Erythroblast (primary cell): Measurements from ENCODE around the gene MGAT4A.

Experiments
- GATA1 ChIP-seq: IDR thresholded peaks from 2 replicates; pipeline ENCODE4 v1.6.1; 2011; ENCODE audit warnings: low read depth, mild to moderate bottlenecking, control low read depth, low read length, moderate library complexity
- POLR2A ChIP-seq: IDR thresholded peaks from 2 replicates; pipeline ENCODE4 v1.6.1; 2011; ENCODE audit warnings: mild to moderate bottlenecking, low read length

DNA sequence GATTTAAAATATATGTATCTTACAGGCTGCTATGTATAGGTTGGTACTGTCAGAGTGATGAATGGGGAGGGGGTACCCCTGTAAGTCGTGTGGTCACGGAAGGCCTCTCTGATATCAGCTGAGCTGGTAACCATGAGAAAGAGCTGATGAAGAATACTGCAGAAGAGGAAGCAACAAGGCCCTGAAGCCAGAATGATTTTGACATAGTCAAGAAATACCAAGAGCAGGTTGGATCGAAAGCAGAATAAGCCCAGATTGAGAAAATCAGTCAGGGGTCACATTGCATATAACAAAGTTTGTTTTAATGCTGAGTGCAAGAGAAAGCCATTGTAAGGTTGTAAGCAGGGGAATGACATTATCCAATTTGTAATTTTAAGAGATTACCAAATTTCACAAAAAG lies 65.3 kb downstream of the MGAT4A start:
- no peak for TF ChIP-seq POLR2A
- TF ChIP-seq GATA1, result no peak
